Midbrain (tissue), 1 donor: ENCODE results near the gene FGF12.
A peak's percentile ranks its signal among the peaks of the same experiment; 100 is the strongest.
"Not testable (repeated sequence)": the region's sequence is repeated elsewhere in the genome, so short reads cannot be mapped to it uniquely, and the experiment has no call there.

Experiments used
- DNase-seq: peaks from one replicate; lab custom pipeline; 2025; lab: John Stamatoyannopoulos, UW

The FGF12 gene

GRCh38 chr3:192578729-192579128, 148.6 kb downstream of the FGF12 start:
- DNase-seq = no peak

DNA sequence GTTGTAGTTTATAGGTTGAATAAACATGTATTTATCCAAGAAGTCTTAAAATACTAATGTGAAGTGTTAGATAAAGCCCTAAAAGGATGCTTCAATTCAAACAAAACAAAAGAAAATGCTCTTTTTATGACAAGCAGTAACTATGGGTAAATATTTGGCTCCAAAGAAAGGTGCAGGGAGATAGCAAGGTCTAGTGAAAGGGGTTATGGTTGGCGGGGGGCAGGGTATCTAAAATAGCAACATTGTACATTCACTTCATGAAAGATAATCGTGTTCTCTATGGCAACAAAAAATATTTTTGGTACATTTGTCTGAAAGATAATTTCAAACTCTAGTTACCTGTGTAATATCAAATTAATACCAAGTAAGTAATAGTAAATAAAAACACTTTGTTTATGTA, 149.5 kb downstream of the FGF12 start:
- DNase-seq = no peak

DNA sequence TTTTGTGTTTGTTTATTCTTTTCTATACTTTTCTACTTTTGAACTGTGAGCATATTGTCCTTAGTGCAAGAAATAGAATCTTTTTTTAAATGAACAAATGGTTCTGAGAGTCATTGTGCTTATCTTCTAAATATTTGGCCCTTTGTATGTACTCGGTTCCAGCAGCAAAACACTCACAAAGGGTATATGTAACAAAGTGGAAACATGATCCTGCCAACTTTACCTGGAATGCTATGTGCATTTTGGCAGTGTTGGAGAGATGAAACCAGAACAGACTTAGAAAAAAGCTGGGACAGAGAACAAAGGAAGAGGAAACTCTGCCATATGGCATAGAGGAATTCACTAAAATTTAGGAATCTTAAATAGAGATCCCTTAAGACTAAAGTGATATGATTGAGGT, 150.1 kb downstream of the FGF12 start:
- DNase-seq = no peak

DNA sequence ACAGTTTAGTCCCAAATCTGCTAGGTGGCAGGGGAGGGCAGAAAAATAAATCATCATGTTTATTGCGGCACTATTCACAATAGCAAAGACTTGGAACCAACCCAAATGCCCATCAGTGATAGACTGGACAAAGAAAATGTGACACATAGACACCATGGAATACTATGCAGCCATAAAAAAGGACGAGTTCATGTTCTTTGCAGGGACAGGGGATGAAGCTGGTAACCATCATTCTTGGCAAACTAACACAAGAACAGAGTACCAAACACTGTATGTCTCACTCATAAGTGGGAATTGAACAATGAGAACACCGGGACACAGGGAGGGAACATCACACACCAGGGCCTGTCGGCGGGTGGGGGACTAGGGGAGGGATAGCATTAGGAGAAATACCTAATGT, 150.6 kb downstream of the FGF12 start:
- not testable (repeated sequence) for DNase-seq

GRCh38 chr3:192575879-192576506, 151.3 kb downstream of the FGF12 start:
- no peak for DNase-seq

DNA sequence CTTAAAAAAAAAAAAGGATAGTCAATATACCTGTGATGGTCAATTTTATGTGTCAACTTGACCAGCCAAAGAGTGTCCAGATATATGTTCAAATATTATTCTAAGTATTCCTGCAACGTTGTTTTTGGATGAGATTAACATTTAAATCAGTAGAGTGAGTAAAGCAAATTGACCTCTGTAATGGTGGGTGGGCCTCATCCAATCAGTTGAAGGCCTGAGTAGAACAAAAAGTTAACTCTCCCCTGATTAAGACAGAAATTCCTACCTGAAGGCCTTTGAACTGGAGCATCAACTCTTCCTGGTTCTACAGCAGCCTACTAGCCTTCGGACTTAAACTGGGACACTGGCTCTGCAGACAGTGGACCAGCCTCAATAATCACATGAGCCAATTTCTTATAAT, 154.1 kb downstream of the FGF12 start:
- no peak for DNase-seq

GRCh38 chr3:192570821-192571791, 156.2 kb downstream of the FGF12 start:
- no peak for DNase-seq

GRCh38 chr3:192570315-192570714, 157.0 kb downstream of the FGF12 start:
- DNase-seq = no peak

DNA sequence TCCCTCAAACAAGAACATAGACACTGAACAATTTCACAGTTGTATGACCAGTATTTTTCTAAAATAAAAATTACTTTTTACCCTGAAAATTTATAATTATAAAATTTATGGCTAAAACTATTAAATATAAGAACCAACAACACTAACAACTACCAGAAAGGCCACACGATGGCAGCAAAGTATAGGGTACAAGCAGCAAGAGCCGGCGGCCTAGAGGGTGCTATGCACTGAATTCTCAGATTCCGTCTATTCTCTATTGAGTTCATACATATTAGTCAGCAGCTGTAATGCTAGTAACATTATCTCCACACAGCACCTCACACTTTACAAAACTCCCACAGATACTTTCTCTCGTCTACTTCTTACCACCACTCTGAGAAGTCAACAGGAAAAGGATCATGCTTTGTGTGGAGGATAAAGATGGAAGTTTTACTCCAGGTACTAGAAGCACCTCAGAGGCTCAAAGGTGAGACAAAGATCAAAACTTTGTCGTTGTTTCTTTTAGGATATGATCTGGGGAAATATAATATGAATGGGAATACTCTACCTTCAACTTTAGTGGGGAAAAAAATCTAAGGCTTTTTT, 160.5 kb downstream of the FGF12 start:
- peak; percentile 86 for DNase-seq

- no peak for DNase-seq
Observed at GRCh38 chr3:192564611-192565010, 162.7 kb downstream of the FGF12 start.

DNA sequence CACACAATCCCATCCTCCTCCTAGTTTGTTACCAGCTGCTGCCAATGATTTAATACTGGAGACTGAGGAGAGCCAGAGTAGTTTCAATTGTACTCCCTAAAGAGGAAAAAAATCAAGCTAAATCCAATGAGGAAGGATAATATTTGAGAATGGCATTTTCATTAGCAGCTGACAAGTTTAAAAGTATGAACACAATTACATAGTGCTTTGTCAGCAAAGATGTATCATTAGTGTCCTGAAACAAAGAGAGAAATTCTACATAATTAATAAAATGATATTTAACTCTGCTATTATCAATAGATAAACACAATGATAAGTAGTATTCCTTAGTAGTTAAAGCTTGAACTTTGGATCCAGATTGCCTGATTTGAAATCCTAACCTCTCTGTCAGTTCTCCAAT, 163.9 kb downstream of the FGF12 start:
- DNase-seq = no peak

DNA sequence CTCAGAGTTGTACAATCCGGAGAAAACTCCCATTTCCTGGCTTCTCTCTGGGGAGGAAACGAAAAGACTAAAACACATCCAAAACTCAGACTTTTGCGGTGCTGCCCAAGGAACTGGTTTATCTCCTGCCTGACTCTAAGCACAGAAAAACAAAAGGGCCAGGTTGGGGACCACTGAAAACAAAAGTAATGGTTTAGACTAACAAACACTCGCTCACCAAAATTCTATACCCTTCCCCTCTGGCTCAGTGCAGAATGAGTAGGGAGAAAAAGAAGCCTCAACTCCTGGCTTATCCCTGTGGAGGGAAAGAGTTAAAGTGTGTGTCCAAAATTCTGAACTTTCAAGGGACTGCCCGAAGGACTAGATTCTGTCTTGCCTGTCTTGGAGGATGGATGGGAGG, 173.6 kb downstream of the FGF12 start:
- DNase-seq = no peak

- no peak for DNase-seq
Observed at GRCh38 chr3:192550356-192550755, 177.0 kb downstream of the FGF12 start.

DNA sequence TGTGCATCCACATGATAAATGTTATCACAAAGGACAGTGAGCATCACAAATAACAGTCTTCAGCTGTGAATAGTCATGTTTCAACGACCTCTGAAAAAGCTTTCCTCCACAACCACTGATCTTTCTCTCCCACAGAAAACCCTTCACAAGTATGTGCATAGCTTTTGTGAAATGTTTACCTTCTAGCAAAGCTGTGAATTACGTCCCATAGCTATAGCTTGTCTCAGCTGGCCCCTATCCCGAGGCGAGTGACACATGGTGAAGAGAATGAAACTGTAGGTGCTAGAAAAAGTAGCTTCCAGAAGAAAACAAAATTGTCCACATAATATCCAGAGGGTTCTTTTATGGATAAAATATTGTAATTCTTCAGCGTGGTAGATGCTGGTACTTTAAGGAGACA, 182.0 kb downstream of the FGF12 start:
- no peak for DNase-seq

GRCh38 chr3:192543163-192543562, 184.2 kb downstream of the FGF12 start:
- no peak for DNase-seq

DNA sequence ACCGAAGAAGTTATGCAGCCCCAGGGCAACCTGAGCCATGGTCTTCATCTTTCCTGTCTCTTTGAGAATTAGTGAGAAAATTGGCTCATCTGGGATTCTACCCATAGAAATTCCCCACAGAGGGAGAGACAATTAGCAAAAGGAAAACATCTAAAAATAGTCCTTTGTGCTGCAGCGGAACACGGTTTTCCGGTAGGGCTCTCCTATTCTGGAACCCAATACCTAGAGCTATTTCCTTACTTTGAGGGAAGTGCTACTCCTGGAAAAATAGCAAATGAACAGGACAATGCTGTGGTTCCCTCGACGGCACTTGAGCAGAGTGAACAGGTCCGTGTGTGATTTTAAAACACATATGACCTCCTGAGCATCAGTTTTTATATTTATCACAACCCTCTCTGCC, 210.5 kb downstream of the FGF12 start:
- no peak for DNase-seq

DNA sequence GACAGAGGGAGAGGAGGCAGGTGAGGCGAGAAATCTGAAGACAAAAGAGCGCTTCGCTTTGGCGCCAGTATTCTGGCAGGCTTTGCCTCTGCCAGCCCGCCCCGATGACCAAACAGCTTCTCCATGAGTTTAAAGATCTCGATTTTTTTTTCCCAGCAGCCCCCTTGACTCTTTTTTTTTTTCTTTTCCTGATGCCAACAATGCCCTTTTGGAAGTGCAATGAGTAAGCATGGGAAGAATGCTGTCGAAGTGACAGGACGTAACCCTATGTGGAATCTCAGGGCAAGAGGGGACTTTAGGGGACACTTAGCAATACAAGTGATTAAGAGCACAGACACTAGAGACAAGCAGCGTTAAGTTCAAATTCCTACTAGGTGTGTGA, 211.7 kb downstream of the FGF12 start:
- DNase-seq = no peak

DNA sequence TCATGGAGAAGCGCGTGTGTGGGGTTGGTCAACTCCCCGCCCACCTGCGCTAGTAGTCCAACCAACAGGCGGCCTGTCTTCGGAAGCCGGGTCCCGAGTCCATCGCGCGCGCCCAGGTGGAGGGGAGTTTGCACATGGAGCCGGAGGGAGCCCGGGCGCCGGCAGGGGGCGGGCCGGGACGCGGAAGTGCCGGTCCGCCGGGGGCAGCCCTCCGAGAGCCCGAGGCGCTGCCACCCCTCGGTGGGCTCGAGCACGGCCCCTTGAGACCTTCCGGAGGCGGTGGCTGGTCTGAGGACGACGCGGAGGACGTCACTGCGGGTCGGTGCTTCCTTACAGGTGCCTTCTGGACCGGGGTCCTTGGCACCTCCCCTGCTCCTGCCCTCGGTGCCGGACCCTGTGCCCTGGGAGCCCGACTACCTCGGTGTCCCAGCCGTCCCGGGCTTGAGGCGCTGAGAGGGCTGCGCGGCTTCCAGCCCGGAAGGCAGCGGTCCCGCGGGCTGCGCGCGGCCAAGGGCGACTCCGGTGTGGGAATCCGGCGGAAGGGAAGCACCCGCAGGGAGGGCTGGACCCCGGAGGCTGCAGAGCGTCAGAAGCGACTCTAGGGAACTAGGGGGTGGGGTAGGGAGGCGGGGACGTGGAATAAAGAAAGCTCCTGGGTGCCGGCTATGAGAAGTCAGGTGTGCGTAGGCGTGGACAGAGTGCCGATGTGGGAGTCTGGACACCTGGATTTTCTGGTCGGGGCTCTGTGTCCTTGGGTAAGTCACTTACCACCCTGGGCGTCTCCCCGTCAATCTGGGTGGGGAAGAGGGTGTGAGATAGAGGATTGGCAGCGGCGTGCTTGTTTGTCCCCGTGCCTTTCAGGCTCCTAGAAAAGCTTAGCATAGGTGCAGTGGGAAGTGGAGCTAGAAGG, 212.3 kb downstream of the FGF12 start:
- no peak for DNase-seq

- peak; percentile 14 for DNase-seq
Observed at GRCh38 chr3:192514081-192514753, 213.1 kb downstream of the FGF12 start.

DNA sequence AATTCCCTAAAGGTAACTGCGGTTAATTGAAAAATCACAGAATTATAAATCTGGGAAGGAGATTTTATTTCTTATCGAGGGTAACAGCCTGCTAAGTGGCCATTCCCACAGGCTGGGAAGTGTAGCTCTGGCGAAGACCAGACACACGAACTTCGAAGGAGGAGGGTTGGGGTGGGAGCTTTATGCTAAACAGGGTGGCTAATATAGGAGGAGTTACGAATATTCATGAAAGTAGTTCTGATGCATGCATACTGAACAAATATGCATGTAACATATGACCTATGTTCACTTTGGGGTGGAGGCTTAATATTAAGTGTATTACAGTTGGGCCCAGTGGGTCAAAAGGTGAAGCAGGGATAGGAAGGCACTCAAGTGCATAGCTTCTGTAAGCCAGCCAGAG, 221.6 kb downstream of the FGF12 start:
- DNase-seq = no peak

GRCh38 chr3:192501401-192501800, 225.9 kb downstream of the FGF12 start:
- no peak for DNase-seq
